Measurements from ENCODE around the gene DRAXIN. TPM values are rescaled to one million over a fixed set of nuclear protein-coding genes. Genes with fewer than 3 reads are reported as not detected.

DRAXIN gene
- polyA plus RNA-seq, 1 donor = 1.1 TPM

DNA sequence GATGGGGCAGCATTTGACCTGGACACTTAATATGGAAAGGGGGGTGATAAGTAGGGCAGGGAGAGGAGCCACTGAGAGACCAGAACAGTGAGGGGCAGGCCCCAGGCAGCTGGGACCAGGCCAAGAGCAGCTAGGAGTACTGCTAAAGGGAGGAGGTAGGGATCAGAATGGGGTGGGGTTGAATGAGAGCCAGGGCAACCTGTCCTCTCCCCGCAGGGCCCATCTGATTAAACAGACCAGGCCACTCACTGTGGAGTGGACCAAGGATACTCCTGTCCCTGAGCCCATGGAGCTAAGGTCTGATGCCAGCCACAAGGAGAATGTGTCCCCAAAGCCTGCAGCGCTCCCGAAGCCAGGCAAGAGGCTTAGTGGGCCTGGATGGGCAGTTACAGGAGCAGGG is 72.6 kb downstream of the DRAXIN start:
- DNase-seq = no peak

DNA sequence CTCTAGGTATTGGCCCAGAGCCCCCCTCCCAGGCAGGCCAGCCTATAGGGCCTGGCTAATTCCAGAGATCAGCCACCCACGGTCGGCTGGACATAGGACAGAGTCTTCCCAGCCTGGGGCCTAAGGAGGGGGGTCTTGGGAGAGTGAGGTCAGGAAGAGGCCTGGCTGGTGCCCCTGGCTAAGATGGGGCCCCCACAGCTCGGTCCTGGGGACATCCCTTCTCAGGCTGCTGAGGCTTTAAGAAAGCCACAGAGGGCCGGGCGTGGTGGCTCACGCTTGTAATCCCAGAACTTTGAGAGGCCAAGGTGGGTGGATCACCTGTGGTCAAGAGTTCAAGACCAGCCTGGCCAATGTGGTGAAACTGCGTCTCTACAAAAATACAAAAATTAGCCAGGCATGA is 73.0 kb downstream of the DRAXIN start:
- DNase-seq = no peak

- no peak for DNase-seq
These were observed 74.3 kb downstream of the DRAXIN start for GRCh38 chr1:11765661-11766428.

DNA sequence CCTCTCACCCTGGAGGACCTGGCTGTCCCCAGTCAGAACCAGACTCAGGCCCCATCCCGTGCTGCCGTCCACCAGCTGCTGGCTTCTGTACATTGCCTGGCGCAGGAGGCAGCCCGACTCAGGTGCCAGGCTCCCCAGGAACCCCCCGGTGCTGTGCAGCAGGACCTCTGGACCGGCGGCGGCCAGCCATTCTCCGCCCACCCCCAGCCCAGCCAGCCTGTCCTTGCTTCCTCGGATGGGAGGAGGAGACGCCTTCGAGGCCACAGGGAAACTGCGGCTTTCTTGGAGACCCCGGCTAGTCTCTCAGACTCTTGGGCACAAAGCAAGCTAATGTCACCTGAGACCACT is 74.9 kb downstream of the DRAXIN start:
- DNase-seq = no peak

GRCh38 chr1:11767922-11768704 is 76.6 kb downstream of the DRAXIN start:
- no peak for DNase-seq

GRCh38 chr1:11768821-11769220 is 77.3 kb downstream of the DRAXIN start:
- no peak for DNase-seq

- no peak for DNase-seq
These were observed 77.8 kb downstream of the DRAXIN start for GRCh38 chr1:11769274-11769673.

DNA sequence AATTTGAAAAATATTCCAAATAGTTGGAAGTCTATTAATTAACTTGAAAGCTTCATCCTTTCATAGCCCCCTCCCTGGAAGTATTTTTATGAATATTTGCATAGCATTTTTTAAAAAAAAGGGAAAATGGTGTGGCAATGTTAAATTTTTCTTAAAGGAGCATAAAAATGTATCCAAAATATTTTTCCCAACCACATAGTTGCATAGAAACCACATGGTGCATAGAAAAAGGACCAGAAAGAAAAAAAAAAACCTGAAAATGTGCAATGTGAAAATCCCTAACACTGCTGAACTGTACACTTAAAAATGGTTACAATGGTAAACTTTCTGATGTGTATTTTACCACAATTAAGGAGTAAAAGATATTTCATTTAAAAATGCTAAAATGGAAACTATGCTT is 78.5 kb downstream of the DRAXIN start:
- DNase-seq = no peak

DNA sequence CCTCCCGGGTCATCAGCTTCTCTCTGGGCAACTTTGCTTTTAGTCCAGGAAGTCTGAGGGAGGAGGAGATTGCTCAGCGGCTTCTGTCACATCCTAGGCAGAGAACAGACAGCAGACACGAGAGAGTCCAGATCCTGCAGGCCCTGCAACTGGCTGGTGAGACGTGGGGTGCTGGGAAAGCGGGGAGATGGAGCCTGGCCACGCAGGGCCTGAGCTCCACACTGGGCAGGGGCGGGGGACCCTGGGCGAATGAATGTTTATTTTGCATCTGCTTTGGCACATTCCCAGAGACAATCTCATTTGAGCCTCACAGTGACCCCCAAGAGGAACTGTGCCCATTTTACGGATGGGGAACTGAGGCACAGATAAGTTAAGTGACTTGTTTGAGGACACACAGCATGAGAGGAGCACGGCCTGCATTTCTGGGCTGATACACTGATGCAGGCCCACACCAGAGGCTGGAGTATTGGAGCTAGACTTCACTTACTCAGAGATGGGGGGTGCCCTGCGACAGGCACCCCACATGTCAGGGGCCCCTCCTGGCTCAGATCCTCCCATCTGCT is 80.1 kb downstream of the DRAXIN start:
- no peak for DNase-seq

DNA sequence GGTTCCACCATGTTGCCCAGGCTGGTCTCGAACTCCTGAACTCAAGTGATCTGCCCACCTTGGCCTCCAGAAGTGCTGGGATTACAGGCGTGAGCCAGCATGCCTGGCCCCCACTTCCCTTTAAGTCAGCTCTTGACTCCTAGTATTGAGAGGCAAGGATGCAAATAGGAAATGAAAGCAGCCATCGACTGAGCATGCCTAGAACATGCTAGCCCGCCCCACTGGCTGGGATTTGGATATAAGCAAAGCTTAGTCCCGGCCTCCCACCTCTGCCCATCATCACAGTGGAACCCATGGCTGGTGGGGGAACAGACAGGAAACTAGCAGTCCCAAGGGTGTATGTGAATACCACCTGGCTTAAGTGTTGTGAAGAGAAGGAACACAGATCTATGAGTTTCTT is 80.9 kb downstream of the DRAXIN start:
- DNase-seq = no peak

GRCh38 chr1:11774753-11775152 is 83.2 kb downstream of the DRAXIN start:
- no peak for DNase-seq

Other genes with a start within 250 kb of the DRAXIN start
- gene DISP3, start 212.6 kb upstream of the DRAXIN start, polyA plus RNA-seq (ENCODE audit: insufficient read length) = 1.3 TPM
- gene FBXO2, start 37.3 kb upstream of the DRAXIN start, polyA plus RNA-seq (ENCODE audit: insufficient read length) = 0.35 TPM
- gene FBXO44, start 36.8 kb upstream of the DRAXIN start, polyA plus RNA-seq (ENCODE audit: insufficient read length) = 12.4 TPM
- gene FBXO6, start 27.5 kb upstream of the DRAXIN start, polyA plus RNA-seq (ENCODE audit: insufficient read length) = 3.7 TPM
- gene MAD2L2, start 10.6 kb upstream of the DRAXIN start, polyA plus RNA-seq (ENCODE audit: insufficient read length) = 35.7 TPM
- 37.1 TPM for gene AGTRAP, start 44.4 kb downstream of the DRAXIN start, polyA plus RNA-seq (ENCODE audit: insufficient read length)
- gene C1orf167, start 70.5 kb downstream of the DRAXIN start, polyA plus RNA-seq (ENCODE audit: insufficient read length) = 0.42 TPM
- 24.9 TPM for gene MTHFR, start 114.3 kb downstream of the DRAXIN start, polyA plus RNA-seq (ENCODE audit: insufficient read length)
- gene CLCN6, start 114.5 kb downstream of the DRAXIN start, polyA plus RNA-seq (ENCODE audit: insufficient read length) = 26.6 TPM
- 0.81 TPM for gene NPPA, start 156.1 kb downstream of the DRAXIN start, polyA plus RNA-seq (ENCODE audit: insufficient read length)
- gene NPPB, start 167.2 kb downstream of the DRAXIN start, polyA plus RNA-seq (ENCODE audit: insufficient read length) = not detected
- 34.8 TPM for gene KIAA2013, start 234.7 kb downstream of the DRAXIN start, polyA plus RNA-seq (ENCODE audit: insufficient read length)
- gene PLOD1, start 243.0 kb downstream of the DRAXIN start, polyA plus RNA-seq (ENCODE audit: insufficient read length) = 84.3 TPM

Data from left kidney (tissue), 2 donors.